SHP77 treated with DMSO at 0.1 percent for 48 hours (cell line): ENCODE results near the gene CT45A7.
"Not testable (repeated sequence)": the region's sequence is repeated elsewhere in the genome, so short reads cannot be mapped to it uniquely, and the experiment has no call there.

Experiments used
- DNase-seq: peaks from one replicate; lab custom pipeline; 2025; lab: John Stamatoyannopoulos, UW

CT45A7 gene, protein sequence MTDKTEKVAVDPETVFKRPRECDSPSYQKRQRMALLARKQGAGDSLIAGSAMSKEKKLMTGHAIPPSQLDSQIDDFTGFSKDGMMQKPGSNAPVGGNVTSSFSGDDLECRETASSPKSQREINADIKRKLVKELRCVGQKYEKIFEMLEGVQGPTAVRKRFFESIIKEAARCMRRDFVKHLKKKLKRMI

DNA sequence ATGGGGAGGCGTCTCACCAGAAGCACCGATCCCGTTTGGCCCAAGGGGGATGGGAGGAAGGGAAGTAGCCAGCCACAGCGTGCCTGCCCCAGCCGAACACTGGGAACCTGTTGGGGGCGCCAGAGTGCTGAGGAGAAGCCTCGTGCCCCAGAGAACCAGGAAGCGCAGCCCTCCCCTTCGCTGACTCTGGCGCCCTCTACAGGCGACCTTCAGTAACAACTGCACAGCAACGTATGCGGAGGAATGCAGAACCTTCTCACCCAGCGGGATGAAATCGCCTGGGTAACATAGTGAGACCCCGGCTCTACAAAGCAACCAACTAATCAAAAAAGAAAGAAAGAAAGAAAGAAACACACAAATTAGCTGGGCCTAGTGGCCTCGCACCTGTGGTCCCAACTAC is at the start of gene CT45A7:
Gene CT45A7 (minus strand): TSS at position 101 of the 400 bp plus-strand sequence. CDS start 3,747 bp downstream, outside the sequence.
- DNase-seq = not testable (repeated sequence)

DNA sequence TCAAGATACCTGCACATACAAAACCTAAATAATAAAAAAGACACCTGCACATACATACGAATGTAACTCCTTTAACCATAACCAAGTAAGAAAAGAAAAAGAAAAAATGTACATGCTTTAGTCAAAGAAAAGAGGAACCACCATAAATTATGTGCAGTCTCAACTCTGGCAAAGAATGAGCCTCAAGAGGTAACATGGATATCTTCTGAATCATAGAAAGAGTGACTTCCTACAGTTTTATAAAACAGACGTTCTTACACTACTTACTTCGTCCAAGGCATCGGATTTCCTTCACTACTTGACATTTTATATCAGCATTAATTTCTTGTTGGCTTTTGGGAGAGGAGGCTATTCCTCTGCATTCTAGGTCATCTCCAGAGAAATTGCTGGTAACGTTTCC is 45.7 kb upstream of the CT45A7 start:
- DNase-seq = not testable (repeated sequence)

DNA sequence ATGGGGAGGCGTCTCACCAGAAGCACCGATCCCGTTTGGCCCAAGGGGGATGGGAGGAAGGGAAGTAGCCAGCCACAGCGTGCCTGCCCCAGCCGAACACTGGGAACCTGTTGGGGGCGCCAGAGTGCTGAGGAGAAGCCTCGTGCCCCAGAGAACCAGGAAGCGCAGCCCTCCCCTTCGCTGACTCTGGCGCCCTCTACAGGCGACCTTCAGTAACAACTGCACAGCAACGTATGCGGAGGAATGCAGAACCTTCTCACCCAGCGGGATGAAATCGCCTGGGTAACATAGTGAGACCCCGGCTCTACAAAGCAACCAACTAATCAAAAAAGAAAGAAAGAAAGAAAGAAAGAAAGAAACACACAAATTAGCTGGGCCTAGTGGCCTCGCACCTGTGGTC is 34.6 kb upstream of the CT45A7 start, which contains the start of gene CT45A9:
Gene CT45A9 (minus strand): TSS at position 101 of the 400 bp plus-strand sequence. CDS start 3,751 bp downstream, outside the sequence.
- DNase-seq = not testable (repeated sequence)

DNA sequence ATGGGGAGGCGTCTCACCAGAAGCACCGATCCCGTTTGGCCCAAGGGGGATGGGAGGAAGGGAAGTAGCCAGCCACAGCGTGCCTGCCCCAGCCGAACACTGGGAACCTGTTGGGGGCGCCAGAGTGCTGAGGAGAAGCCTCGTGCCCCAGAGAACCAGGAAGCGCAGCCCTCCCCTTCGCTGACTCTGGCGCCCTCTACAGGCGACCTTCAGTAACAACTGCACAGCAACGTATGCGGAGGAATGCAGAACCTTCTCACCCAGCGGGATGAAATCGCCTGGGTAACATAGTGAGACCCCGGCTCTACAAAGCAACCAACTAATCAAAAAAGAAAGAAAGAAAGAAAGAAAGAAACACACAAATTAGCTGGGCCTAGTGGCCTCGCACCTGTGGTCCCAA is 17.4 kb upstream of the CT45A7 start, which contains the start of gene CT45A8:
Gene CT45A8 (minus strand): TSS at position 101 of the 400 bp plus-strand sequence. CDS start 3,755 bp downstream, outside the sequence.
- DNase-seq = not testable (repeated sequence)

DNA sequence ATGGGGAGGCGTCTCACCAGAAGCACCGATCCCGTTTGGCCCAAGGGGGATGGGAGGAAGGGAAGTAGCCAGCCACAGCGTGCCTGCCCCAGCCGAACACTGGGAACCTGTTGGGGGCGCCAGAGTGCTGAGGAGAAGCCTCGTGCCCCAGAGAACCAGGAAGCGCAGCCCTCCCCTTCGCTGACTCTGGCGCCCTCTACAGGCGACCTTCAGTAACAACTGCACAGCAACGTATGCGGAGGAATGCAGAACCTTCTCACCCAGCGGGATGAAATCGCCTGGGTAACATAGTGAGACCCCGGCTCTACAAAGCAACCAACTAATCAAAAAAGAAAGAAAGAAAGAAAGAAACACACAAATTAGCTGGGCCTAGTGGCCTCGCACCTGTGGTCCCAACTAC is 17.2 kb downstream of the CT45A7 start, which contains the start of gene CT45A2:
Gene CT45A2 (minus strand): TSS at position 101 of the 400 bp plus-strand sequence. CDS start 3,747 bp downstream, outside the sequence.
- not testable (repeated sequence) for DNase-seq

DNA sequence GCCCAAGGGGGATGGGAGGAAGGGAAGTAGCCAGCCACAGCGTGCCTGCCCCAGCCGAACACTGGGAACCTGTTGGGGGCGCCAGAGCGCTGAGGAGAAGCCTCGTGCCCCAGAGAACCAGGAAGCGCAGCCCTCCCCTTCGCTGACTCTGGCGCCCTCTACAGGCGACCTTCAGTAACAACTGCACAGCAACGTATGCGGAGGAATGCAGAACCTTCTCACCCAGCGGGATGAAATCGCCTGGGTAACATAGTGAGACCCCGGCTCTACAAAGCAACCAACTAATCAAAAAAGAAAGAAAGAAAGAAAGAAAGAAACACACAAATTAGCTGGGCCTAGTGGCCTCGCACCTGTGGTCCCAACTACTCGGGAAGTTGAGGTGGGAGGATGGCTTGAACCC is 34.4 kb downstream of the CT45A7 start, which contains the start of gene CT45A6:
Gene CT45A6 (minus strand): TSS at position 101 of the 400 bp plus-strand sequence. CDS start 3,794 bp downstream, outside the sequence.
- not testable (repeated sequence) for DNase-seq

DNA sequence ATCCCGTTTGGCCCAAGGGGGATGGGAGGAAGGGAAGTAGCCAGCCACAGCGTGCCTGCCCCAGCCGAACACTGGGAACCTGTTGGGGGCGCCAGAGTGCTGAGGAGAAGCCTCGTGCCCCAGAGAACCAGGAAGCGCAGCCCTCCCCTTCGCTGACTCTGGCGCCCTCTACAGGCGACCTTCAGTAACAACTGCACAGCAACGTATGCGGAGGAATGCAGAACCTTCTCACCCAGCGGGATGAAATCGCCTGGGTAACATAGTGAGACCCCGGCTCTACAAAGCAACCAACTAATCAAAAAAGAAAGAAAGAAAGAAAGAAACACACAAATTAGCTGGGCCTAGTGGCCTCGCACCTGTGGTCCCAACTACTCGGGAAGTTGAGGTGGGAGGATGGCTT is 51.7 kb downstream of the CT45A7 start, which contains the start of gene CT45A5:
Gene CT45A5 (minus strand): TSS at position 101 of the 400 bp plus-strand sequence. CDS start 3,774 bp downstream, outside the sequence.
- not testable (repeated sequence) for DNase-seq
